ENCODE data around the gene KRT7.

- no peak for TF ChIP-seq CTCF (IDR thresholded peaks at IDR 0.05)
- TF ChIP-seq EP300 (IDR thresholded peaks at IDR 0.05) = no peak
Measured at GRCh38 chr12:52207895-52208294, 25.1 kb upstream of the KRT7 start.

Data from tibial nerve (tissue), 4 donors.